OCI-LY3 (cell line): ENCODE measurements around the gene ADARB1.
"Not testable (repeated sequence)": the region's sequence is repeated elsewhere in the genome, so short reads cannot be mapped to it uniquely, and the experiment has no call there.

ENCODE experiments used
- H2AFZ ChIP-seq: fragments of 200-600, 300-600 bp; shearing (Covaris generic); 2 replicates; pipeline ENCODE4 v1.6.0; 2014; ENCODE audit warnings: antibody characterized with exemption, low read depth, low read length
- H3K27ac ChIP-seq: fragments of 200-600, 300-600 bp; sonication (generic); 2 replicates; pipeline ENCODE4 v1.5.1; 2014; ENCODE audit warnings: mild to moderate bottlenecking, low read length, moderate library complexity, mixed read lengths
- H3K27me3 ChIP-seq: fragments of 200-600, 300-600 bp; sonication (generic); 2 replicates; pipeline ENCODE4 v1.6.1; 2014; ENCODE audit warnings: low read depth, low read length, mixed read lengths
- H3K36me3 ChIP-seq: fragments of 200-600, 300-600 bp; sonication (generic); replicated peaks from 2 replicates; pipeline ENCODE3; 2014; ENCODE audit warnings: low read depth, low read length, mixed read lengths
- H3K4me1 ChIP-seq: fragments of 300-600, 200-600 bp; sonication (generic); 2 replicates; pipeline ENCODE4 v1.6.1; 2014; ENCODE audit warnings: low read length, mixed read lengths
- H3K4me2 ChIP-seq: fragments of 200-600, 300-600 bp; sonication (generic); 2 replicates; pipeline ENCODE4 v1.6.1; 2014; ENCODE audit warnings: low read length, mixed read lengths
- H3K4me3 ChIP-seq: fragments of 300-600, 200-600 bp; sonication (generic); 2 replicates; pipeline ENCODE4 v1.5.1; 2014; ENCODE audit warnings: antibody characterized with exemption, mild to moderate bottlenecking, low read length, moderate library complexity
- H3K79me2 ChIP-seq: fragments of 300-600, 200-600 bp; shearing (Covaris generic); 2 replicates; pipeline ENCODE4 v1.6.1; 2014; ENCODE audit warnings: mild to moderate bottlenecking, low read length, mixed read lengths
- H3K9ac ChIP-seq: fragments of 300-600, 200-600 bp; shearing (Covaris generic); 2 replicates; pipeline ENCODE4 v1.6.0; 2014; ENCODE audit warnings: mild to moderate bottlenecking, low read length, moderate library complexity
- H3K9me3 ChIP-seq: fragments of 200-600, 300-600 bp; shearing (Covaris generic); 2 replicates; pipeline ENCODE4 v1.6.1; 2014; ENCODE audit warnings: low read length, mixed read lengths; ENCODE audit not compliant: insufficient read depth
- H4K20me1 ChIP-seq: fragments of 200-600, 300-600 bp; sonication (generic); 2 replicates; pipeline ENCODE4 v1.6.1; 2016; ENCODE audit warnings: low read length, mixed read lengths; ENCODE audit not compliant: insufficient read depth
- EZH2phosphoT487 ChIP-seq: fragments of 200-600 bp; shearing (Covaris generic); IDR thresholded peaks from 2 replicates; pipeline ENCODE4 v1.6.1; 2018; ENCODE audit warnings: antibody characterized with exemption, mixed run types, low read depth
- TF ChIP-seq, protein P1 (sequence below): fragments of 200-600, 300-600 bp; sonication (generic); IDR thresholded peaks from 2 replicates; pipeline ENCODE4 v1.5.1; 2014; ENCODE audit warnings: antibody characterized with exemption, low read length, low read depth

Gene ADARB1

DNA sequence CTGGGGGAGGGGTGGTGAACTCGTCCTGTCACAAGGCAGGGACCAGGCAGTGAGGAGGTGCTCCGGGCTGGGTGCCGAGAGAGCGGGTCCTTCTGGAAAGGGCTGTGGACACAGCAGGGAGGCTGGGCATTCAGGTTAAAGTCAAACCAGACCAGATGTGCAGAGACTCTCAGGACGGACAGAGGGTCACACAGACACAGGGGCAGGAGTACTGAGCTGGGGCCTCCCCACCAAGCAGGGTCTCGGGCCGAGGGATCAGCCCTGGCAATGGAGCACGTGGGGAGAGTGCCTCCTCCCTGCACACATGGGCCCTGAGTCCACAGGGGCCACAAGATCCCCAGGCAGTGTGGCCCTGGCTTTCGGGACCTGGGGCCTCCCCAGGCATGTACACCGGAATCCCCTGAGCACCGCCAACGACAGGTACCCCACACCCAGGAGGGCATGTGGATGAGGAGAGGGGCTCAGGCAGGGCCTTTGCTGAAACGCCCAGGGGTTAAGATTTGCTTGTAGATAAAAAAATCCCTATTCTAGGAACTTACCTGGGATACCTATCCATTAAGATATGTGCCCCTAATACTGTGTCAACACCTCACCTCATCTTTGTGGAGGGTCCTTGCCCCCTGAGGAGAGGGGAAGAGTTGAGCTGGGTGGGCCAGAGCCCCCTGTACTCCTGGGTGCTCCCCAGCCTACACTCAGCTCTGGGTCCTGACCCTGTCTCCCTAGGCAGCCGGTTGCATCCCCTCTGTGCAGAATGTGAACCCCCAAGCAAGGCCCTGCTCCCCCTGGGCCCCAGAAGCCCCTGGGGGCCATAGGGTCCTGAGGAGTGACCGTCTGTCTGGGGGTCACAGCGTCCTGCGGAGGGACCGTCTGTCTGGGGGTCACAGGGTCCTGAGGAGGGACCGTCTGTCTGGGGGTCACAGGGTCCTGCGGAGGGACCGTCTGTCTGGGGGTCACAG is 46.9 kb upstream of the ADARB1 start:
- Histone ChIP-seq H3K36me3 (no peaks in the 10 kb centered on the region), H3K4me2 (no peak overlapping the region), H3K4me1 (no peaks in the 10 kb centered on the region), H3K9ac (no peak overlapping the region), H3K9me3 (no peaks in the 10 kb centered on the region), H3K79me2 (no peaks in the 10 kb centered on the region), H3K27ac (no peak overlapping the region), H3K27me3 (0 out of 2 replicates have a peak, but pooled peaks cover 2% of the 10 kb centered on the region), H4K20me1 (no peaks in the 10 kb centered on the region), H3K4me3 (no peak overlapping the region), H2AFZ (no peak overlapping the region)
- TF ChIP-seq, protein P1, sequence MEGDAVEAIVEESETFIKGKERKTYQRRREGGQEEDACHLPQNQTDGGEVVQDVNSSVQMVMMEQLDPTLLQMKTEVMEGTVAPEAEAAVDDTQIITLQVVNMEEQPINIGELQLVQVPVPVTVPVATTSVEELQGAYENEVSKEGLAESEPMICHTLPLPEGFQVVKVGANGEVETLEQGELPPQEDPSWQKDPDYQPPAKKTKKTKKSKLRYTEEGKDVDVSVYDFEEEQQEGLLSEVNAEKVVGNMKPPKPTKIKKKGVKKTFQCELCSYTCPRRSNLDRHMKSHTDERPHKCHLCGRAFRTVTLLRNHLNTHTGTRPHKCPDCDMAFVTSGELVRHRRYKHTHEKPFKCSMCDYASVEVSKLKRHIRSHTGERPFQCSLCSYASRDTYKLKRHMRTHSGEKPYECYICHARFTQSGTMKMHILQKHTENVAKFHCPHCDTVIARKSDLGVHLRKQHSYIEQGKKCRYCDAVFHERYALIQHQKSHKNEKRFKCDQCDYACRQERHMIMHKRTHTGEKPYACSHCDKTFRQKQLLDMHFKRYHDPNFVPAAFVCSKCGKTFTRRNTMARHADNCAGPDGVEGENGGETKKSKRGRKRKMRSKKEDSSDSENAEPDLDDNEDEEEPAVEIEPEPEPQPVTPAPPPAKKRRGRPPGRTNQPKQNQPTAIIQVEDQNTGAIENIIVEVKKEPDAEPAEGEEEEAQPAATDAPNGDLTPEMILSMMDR, result no peak
- TF ChIP-seq EZH2phosphoT487, result no peak

DNA sequence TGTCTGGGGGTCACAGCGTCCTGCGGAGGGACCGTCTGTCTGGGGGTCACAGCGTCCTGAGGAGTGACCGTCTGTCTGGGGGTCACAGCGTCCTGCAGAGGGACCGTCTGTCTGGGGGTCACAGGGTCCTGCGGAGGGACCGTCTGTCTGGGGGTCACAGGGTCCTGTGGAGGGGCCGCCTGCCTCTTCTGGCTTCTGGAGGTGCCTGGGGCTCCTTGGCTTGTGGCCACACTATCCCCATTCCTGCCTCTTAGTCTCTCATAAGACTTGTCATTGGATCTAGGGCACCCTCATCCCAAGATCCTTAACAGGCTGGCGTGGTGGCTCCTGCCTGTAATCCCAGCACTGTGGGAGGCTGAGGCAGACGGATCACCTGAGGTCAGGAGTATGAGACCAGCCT is 45.7 kb upstream of the ADARB1 start:
- H3K4me1 ChIP-seq, H3K4me2 ChIP-seq: not testable (repeated sequence)

GRCh38 chr21:45029298-45029947 is 45.0 kb upstream of the ADARB1 start:
- H3K36me3 ChIP-seq, result no peaks in the 10 kb centered on the region
- TF ChIP-seq, protein P1, result no peak
- TF ChIP-seq EZH2phosphoT487, result no peak
- no peaks in the 10 kb centered on the region for H4K20me1 ChIP-seq
- no peak overlapping the region for H3K4me2 ChIP-seq
- no peak overlapping the region for H2AFZ ChIP-seq
- no peaks in the 10 kb centered on the region for H3K9me3 ChIP-seq
- H3K79me2 ChIP-seq, result no peaks in the 10 kb centered on the region
- no peak overlapping the region for H3K27ac ChIP-seq
- H3K4me3 ChIP-seq, result no peak overlapping the region
- 0 out of 2 replicates have a peak, but pooled peaks cover 2% of the 10 kb centered on the region for H3K27me3 ChIP-seq
- H3K4me1 ChIP-seq, result no peaks in the 10 kb centered on the region
- no peak overlapping the region for H3K9ac ChIP-seq

More for the DNA sequence above, 45.7 kb upstream of the ADARB1 start:
- not testable (repeated sequence) for H3K27me3 ChIP-seq, H3K79me2 ChIP-seq, H3K9ac ChIP-seq, H3K27ac ChIP-seq, H3K36me3 ChIP-seq, H2AFZ ChIP-seq, H4K20me1 ChIP-seq, H3K4me3 ChIP-seq, H3K9me3 ChIP-seq

DNA sequence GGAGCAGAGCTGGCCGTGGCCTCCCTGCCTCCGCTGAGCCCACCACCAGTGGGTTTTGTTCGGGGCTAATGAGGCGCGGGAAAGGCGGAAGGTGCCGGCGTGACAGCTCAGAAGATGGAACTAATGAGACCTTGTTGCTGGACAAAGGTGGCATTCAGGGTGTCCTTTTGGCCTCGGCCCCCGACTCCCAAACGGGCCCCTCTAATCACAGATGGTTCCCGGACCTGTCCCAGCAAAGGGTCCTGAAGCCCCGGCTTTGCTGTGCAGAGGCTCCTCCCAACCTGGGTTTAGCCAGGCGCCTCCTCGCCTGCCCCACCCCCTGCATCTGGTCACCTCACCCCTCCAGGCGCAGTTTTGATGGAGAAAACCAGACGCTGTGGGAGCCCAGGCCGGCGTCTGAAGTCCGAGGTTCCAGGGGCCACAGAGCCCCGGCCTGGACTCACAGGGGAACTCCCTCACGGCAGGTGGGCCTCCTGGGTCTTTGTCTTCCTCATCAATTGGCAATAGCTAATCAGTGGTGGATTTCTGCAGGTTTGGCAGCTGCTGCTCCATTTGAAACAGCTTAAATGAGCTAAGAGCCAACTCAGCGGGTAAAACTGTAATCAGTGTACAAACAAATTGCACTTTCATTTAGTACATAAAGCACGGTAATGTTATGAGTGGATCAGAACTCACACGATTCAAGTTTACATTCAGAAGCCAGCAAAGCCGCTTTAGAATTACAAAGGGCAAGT is 44.3 kb upstream of the ADARB1 start:
- H3K27me3 ChIP-seq, result 0 out of 2 replicates have a peak, but pooled peaks cover 2% of the 10 kb centered on the region
- H3K9me3 ChIP-seq, result no peaks in the 10 kb centered on the region
- H3K36me3 ChIP-seq, result no peaks in the 10 kb centered on the region
- no peak overlapping the region for H2AFZ ChIP-seq
- H3K4me2 ChIP-seq, result no peak overlapping the region
- no peaks in the 10 kb centered on the region for H3K4me1 ChIP-seq
- no peaks in the 10 kb centered on the region for H3K79me2 ChIP-seq
- H4K20me1 ChIP-seq, result no peaks in the 10 kb centered on the region
- no peak overlapping the region for H3K4me3 ChIP-seq
- TF ChIP-seq EZH2phosphoT487, result no peak
- TF ChIP-seq, protein P1, result no peak
- no peak overlapping the region for H3K27ac ChIP-seq
- H3K9ac ChIP-seq, result no peak overlapping the region
